HG02763 (cell line): ENCODE measurements around the gene RHOT1.
"Not testable (repeated sequence)": the region's sequence is repeated elsewhere in the genome, so short reads cannot be mapped to it uniquely, and the experiment has no call there.

ENCODE experiments used
- ATAC-seq: cut with Tn5 transposase; IDR thresholded peaks from one replicate; pipeline ENCODE4 v1.9.1; 2021; ENCODE audit warnings: mild to moderate bottlenecking, moderate library complexity; ENCODE audit not compliant: unreplicated experiment

The RHOT1 gene

GRCh38 chr17:32142038-32142856 is at the start of gene RHOT1:
RHOT1 (plus strand) TSS chr17:32142502; CDS start chr17:32142693, 191 bp downstream.
- ATAC-seq, result peak; percentile 75

DNA sequence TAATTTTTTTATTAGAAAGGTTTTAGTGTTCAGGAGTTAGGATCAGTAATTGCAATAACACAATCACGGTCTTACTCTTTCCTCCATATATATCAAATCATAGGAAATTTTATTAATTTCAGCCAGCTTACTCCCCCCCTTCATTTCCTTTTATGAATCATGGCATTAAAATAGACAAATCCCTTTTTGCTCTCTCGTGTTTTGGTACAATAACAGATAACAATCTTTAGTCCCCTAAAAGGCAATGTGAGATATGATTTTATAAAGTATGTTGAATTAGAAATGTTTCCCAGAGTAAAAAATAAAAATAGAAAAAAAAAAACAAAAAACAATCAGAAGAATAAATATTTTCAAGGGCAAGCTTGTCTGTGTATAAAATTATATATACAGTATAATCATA is 42.6 kb upstream of the RHOT1 start:
- no peak for ATAC-seq

DNA sequence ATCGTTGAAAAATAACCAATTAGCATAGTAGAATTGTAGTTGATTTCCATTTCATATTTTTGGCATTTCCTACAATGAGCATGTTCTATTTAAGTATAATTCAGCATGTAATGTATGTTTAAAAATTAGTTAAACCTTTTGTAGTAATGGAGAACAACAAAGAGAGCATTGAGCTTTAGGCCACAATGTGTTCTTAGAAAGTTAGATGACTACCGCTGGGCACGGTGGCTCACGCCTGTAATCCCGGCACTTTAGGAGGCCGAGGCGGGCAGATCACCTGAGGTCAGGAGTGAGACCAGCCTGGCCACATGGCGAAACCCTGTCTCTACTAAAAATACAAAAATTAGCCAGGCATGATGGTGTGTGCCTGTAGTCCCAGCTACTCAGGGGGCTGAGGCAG is 42.0 kb upstream of the RHOT1 start:
- ATAC-seq, result not testable (repeated sequence)

GRCh38 chr17:32100971-32101631 is 41.2 kb upstream of the RHOT1 start:
- no peak for ATAC-seq

DNA sequence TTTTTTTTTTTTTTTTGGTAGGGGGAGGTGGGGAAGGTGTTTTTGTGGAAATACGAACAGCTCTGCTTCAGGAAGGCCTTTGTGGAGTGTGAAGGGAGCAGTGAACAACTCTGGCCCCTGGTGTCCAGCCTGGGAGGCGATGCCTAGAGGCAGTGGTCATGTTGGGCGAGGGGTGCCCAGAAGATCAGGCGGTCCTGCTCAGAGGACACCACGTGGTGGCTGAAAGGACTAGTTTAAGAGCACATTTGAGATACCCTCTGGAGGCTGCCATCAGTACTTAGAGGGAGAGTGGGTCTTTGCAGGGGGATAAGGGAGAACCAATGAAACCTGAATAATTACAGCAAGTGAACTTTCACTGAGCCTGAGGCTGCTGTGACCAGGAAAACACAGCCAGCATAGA is 40.1 kb upstream of the RHOT1 start:
- no peak for ATAC-seq

GRCh38 chr17:32102646-32103186 is 39.6 kb upstream of the RHOT1 start:
- no peak for ATAC-seq

GRCh38 chr17:32103476-32104113 is 38.7 kb upstream of the RHOT1 start:
- no peak for ATAC-seq

DNA sequence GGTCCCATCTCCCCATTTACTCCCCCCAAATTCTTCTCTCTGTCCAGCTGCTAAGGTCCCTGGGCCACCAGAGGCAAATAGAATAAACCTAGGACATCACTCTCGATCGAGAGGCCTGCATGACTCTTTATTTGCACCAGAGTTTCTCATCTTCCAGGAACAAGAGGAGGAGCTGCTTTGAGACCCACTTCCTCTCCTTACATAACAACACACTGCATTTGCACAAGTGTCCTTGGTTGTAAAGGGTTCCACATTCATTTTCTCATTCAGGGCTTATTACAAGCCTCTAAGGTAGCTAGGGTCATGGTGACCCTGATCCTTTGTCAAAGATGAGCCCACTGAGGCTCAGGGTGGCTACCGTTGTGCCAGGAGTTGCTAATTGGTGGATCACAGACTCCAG is 38.1 kb upstream of the RHOT1 start:
- no peak for ATAC-seq

- ATAC-seq, result not testable (repeated sequence)
Measured at GRCh38 chr17:32106471-32106981, 35.8 kb upstream of the RHOT1 start.

DNA sequence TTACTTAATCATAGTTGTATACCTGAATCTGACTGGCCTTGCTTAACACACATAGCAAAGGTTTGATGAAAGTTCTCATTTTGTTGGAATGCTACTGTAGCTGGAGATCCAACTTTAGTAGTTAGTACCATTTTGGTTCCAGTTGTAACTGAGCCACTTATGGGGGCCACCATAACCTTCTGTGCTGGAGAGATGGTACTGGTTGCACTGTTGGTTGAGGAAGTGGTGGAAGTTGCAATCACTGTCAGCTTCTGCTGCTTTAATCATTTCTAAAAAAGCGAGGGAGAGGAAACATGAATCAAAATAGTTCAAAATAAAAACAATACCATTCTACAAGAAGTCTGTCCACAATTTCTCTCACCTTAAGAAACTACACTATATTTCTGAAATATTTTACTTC is 35.1 kb upstream of the RHOT1 start:
- not testable (repeated sequence) for ATAC-seq

GRCh38 chr17:32110596-32110995 is 31.7 kb upstream of the RHOT1 start:
- no peak for ATAC-seq

DNA sequence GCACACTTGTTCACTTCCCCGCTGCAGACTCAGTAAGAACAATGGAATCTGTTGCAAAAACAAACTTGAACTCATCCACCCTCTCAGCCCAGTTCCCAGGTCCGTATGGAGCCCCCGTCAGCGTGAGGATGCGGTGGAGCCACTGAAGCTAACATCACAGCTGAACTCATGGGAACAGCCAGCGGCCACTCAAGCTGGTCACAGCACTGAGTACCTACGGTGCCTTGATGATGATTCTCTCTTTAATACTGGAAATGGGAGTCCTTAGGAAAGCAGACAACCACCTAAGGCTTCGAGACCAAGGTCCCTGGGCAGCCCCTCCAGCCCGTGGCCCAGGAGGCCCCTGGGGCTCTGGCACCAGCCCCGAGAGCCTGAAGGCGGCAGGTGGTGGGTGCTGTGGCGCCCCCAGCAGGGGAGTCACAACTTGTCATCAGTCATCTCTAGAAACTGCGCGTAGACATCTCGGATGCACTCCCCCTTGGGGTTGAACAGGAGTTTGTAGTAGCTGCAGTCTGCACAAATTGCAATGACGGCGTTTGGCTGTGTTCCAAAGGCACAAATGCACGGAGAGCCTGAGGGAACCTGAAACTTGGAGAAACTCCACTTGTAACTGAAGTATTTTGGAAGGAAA is 31.0 kb upstream of the RHOT1 start:
- ATAC-seq, result no peak

DNA sequence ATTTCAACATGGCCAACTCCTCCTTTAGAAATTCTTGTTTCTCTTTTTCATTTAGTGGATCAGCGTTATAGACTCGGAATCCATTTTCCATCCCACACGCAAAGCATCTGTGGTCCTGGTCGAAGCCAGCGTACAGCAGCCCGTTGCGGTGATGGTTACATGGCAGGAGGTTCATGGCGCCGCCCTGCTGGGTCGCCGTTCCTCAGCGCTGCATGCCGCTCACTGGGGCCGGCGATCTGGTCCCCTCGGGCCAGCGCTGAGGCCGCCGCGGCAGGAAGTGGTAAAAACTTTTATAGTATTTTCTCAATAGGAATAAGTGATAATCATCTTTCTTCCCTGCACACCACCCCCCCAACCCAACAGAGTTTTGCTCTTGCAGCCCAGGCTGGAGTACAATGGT is 29.9 kb upstream of the RHOT1 start:
- ATAC-seq, result no peak

DNA sequence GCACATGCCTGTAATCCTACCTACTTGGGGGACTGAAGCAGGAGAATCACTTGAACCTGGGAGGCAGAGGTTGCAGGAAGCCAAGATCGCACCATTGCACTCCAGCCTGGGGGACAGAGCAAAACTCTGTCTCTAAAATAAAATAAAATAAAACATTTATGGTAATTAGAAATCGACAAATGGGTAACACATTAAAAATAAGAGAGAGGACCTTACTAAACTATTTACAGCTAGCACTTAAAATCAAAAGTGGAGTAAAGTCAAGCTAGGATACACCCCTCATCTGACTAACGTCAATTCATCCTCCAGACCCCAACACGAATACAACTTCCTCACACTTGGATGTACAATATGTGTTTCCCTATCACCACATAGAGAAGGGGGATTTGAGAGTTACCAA is 27.8 kb upstream of the RHOT1 start:
- ATAC-seq, result no peak

DNA sequence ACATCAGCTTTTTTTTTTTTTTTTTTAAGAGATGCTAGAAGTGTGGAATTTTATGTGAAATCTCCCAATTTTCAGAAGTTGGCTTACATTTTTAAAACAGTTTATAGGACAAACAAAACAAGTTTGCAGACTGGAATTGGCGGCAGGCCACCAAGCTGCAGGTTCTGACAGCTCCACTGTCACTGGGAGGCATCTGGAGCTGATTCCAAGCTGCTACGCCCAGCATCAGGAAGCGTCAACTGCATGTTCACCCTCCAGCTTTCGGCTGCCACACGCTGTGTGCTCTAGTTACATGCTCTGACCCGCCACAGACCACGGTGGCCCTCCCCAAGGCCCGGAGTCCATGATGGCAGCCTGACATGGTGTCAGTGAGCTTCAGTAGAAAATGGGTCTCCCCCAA is 26.8 kb upstream of the RHOT1 start:
- ATAC-seq, result not testable (repeated sequence)

GRCh38 chr17:32116937-32117336 is 25.4 kb upstream of the RHOT1 start:
- no peak for ATAC-seq

- ATAC-seq, result no peak
Measured at GRCh38 chr17:32117399-32117798, 24.9 kb upstream of the RHOT1 start.

GRCh38 chr17:32118088-32118487 is 24.2 kb upstream of the RHOT1 start:
- not testable (repeated sequence) for ATAC-seq

GRCh38 chr17:32118835-32119234 is 23.5 kb upstream of the RHOT1 start:
- no peak for ATAC-seq

GRCh38 chr17:32120141-32120540 is 22.2 kb upstream of the RHOT1 start:
- no peak for ATAC-seq

- no peak for ATAC-seq
Measured at GRCh38 chr17:32120716-32121115, 21.6 kb upstream of the RHOT1 start.
